GM21825 (cell line): ENCODE data around the gene RNGTT.

Experiments used
- ATAC-seq: cut with Tn5 transposase; IDR thresholded peaks from one replicate; pipeline ENCODE4 v1.9.1; 2021; ENCODE audit warnings: mild to moderate bottlenecking, moderate library complexity; ENCODE audit not compliant: unreplicated experiment

The RNGTT gene

DNA sequence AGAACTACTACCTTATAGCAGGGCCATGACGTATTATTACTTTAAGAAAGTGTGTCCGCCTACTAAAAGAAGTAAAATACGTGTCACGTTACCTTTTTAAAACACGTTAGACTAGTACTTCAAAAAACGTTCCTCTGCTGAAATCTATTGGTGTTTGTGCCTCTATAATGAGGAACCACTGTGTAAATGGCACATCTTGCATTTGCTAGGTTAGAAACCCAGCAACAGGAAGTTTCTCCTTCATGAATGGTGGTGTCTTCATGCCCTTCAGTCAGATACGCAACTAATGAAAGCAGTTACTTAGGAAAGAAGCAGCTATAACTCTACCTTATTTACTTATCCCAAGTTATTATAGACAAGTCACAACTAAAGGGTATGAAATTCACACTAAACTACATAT is 343.5 kb downstream of the RNGTT start:
- no peak for ATAC-seq

DNA sequence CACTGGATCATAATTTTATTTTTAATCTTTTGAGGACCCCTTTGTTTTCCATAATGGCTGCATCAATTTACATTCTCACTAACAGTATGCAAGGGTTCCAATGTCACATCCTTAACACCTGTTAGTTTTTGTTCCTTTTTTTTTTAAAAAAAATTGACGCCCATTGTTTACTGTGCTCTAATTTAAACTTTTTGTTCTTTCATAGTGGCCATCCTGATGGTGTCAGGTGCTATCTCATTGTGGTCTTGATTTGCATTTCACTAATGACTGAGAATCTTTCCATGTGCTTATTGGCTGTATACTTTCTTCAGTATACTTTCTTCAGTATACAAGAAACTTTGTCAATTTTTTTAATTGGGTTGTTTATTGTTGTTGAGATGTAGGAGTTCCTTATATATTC is 347.0 kb downstream of the RNGTT start:
- no peak for ATAC-seq

- ATAC-seq: no peak
These were observed 349.0 kb downstream of the RNGTT start for GRCh38 chr6:88614316-88614877.

DNA sequence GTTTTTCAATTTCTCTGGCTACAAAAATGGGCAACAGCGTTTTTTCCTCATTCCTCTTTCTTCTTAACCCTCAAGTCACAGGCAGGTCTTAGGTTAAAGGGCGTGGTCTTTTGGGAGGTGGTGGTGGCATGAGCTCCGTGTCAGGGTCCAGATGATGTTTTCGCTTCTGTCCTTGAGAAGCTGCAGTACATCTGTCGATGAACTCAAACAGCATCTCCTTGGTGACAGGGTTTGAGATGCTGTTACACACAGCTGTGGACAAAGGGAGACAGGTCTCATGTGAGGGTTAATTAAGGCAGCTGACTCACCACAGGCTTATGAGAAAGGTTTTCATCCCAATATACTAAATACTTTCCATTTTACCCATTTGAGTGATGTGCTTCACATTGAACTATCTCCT is 350.8 kb downstream of the RNGTT start:
- no peak for ATAC-seq

GRCh38 chr6:88611721-88612120 is 351.7 kb downstream of the RNGTT start:
- ATAC-seq: no peak

DNA sequence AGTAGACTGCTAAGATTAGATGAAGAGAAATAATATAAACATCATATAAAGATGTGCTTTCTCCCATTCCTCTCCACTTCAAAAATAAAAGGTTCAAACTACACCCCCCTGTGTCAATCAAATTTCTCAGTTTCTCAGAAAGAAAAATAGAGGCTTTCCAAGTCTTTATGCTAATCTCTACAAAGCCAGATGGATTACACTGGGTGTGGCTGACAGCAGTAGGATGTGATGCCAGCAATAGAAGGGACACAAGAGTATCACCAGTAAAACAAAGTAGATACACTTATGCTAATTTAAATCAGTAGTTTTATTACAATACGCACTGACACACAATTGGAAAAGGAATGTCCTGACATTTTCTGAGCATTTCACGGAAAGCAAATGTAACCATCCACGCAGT is 353.4 kb downstream of the RNGTT start:
- ATAC-seq: no peak

DNA sequence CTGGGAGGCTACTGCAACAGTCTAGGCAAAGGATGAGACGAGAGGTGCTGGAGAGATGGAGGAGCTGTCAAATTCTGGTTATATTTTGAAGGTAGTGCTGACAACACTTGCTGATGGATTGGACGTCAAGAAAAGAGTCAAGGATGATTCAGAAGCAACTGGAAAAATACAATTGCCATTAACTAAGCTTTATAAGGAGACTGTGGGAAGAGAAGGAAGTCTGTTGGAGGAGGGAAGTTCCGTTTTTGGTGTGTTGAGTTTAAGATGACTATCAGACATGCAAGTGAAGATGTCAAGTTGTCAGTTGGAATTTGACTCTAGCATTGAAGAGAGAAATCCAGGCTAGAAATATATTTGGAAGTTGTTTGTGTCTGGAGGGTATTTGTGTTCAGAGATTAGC is 358.1 kb downstream of the RNGTT start:
- ATAC-seq: no peak

DNA sequence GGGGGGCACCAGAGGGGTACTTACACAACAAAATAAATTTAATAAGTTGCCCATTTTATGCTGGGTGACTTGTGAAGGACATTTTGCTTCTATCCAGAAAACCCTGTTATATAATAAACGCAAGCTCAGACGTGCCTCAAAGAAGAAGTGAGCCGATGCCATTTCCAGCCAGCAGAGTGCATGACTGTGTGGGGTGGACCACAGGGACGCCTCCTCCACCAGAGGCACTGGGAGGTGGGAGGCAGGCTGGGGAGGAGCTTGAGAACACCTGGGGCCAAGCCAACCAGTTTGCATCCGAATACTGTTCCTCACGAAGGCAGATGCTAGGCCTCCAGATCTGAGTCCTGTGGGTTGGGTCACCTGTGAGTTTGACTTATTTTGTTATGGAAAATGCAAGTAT is 363.8 kb downstream of the RNGTT start:
- ATAC-seq: no peak

GRCh38 chr6:88596801-88597200 is 366.6 kb downstream of the RNGTT start:
- ATAC-seq: no peak

DNA sequence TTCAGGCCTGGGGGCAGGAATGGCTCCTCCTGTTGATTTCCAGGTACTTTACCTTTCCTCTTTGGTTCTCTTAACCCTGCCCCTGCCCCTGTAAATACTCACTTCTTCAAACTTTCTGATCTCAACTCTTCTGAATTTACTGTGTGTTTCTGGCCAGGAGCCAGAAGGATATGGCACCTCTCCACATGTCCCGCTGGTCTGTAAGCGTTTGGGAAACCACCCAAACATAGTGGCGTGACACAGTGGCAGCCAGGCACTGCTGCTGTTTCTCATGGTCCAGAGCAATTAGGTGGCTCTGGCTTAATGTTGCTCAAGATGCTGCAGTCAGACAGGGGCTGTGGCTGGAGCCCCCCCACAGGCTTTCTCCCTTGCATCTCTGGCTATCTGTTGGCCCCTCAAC is 374.5 kb downstream of the RNGTT start:
- no peak for ATAC-seq

DNA sequence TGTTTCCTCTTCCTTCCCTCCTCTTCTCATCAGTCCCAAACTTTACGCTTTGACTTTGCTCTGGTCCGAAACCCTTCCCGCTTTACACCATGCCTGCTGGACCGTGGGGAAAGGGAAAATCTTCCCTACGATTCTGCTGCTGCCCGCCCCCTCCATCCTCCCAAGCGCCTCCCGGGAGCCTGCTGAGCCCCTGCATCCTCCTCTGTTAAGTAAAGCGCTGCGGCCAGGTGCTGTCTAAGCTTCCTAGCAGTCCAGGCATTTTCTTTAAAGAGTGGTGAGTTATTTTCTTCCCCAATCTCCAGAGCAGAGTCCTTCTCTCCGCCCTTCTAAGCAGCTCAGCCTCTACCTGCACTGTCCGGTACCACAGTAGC is 376.3 kb downstream of the RNGTT start:
- ATAC-seq: no peak

- no peak for ATAC-seq
These were observed 376.9 kb downstream of the RNGTT start for GRCh38 chr6:88586371-88587149.

GRCh38 chr6:88585276-88585692 is 378.1 kb downstream of the RNGTT start:
- ATAC-seq: no peak

DNA sequence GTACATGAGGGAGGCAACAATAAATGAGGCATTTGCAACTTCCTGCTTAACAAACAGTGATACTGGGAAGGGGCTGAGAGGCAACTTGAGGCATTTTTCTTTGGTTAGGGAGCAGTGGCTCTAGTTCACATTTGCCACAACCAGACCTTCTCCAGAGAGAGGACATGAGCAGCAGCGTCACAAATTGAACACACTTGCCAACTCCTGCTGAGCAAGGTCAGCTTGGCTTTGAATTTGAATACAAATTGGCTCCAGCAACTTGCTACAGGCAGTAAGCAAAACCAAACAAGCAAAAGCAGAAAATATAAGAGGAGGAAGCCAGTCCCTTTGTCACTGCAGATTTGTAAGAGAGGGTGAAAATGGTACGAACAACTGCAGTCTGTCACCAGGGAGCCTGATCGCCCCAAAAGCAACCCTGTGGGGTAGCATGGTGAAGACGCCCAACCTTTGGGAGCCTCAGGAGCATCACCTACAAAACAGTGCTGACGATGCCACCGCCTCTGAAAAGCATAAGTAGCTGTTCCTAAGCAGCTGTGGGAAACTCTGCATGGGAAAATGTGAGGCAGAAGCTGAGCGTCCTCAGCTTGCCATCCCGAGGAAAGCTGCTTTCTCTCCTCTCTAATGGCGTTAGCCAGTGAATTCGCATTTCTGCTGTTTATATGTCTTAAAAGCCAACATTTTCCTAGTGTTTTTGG is 378.7 kb downstream of the RNGTT start:
- no peak for ATAC-seq

DNA sequence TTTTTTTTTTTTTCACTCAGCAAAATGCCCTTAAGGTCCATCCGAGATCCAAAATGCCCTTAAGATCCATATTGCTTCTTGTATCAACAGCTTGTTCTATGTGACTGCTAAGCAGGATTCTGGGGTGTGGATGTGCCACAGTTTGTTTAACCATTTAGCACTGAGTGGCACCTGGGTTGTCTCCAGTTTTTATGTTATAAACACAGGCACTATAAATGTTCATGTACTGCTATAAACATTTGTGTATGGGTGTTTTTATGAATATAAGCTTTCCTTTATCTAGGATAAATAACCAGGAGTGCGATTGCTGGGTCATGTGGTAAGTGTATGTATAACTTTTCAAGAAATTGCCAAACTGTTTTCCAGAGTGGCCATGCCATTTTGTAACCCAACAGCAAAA is 386.0 kb downstream of the RNGTT start:
- no peak for ATAC-seq

- no peak for ATAC-seq
These were observed 387.9 kb downstream of the RNGTT start for GRCh38 chr6:88575536-88575935.

DNA sequence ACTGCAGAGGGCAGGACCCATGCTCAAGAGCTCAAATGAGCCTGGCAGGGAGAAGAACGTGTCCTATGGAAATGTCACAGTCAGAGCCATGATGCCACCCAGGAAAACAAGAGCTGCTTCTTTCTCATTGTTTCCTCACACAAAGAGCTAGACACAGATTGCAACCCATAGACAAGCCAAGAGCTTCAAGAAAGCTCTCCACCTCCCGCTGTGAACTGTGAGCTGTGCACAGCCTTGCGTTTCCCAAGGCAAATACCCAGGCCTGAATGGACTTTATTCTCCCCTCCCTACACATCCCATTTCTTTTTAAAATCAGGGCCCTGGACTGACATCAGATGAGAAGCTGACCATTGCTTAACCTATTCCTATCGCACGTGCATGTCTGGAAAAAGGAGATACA is 388.8 kb downstream of the RNGTT start:
- no peak for ATAC-seq

DNA sequence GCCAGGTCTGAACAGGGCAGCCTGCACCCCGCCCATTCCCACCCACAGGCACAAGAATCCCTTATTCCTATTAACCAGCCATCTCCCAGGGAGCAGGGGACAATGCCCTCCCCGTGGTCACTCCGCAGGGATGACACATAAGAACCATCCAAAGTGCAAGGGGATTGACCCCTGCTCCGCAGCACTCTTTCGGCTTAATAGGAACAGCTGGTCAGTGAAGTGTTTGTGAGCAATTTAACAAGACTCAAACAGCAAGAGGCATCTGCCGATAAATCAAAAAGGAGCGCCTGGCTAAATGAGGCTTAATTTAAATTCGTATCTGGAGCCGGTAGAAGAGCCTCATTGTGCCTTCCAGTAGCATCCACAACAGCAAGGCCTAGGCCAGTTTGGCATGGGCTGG is 389.4 kb downstream of the RNGTT start:
- ATAC-seq: no peak

DNA sequence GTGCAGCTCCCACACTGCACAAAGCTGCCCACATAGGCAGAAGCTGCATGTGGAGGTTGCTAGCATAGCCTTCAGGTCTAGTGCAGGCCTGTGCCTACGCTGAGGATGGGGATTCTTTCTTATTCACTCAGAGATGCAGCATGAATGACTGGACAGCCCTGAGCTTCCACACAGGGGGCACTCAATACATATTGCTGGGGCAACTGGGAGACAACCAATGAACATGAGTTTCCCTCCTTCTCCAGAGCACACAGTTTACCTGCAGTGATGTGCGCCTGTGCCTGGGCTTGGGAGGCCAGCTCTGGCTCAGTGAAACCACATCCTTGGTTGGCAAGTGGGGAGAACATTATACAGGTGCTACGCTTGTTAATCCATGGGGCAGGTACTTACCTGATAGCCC is 389.9 kb downstream of the RNGTT start:
- no peak for ATAC-seq

GRCh38 chr6:88572449-88573139 is 390.8 kb downstream of the RNGTT start:
- ATAC-seq: no peak

DNA sequence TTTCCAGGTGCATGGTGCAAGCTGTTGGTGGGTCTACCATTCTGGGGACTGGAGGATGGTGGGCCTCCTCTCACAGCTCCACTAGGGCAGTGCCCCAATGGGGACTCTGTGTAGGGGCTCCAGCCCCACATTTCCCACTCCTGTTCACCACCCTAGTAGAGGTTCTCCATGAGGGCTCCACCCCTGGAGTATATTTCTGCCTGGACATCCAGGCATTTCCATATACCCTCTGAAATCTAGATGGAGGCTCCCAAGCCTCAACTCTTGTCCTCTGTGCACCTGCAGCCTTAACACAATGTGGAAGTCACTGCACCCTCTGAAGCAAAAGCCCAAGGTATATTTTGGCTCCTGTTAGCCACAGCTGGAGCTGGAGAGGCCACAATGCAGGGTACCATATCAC is 393.5 kb downstream of the RNGTT start:
- ATAC-seq: no peak

- ATAC-seq: no peak
These were observed 395.7 kb downstream of the RNGTT start for GRCh38 chr6:88567696-88568095.
